B cell (primary cell): ENCODE results near the gene XYLT1. TPM values are rescaled to one million over a fixed set of nuclear protein-coding genes. Genes with fewer than 3 reads are reported as not detected.
A peak's percentile ranks its signal among the peaks of the same experiment; 100 is the strongest.

Experiments
- ATAC-seq: fragments of 200-7000 bp; cut with Tn5 transposase; one replicate; pipeline ENCODE4 v1.10.0; 2021; ENCODE audit warnings: low read depth, mild to moderate bottlenecking, moderate number of reproducible peaks, moderate library complexity
- CTCF ChIA-PET: fragments of 350-600 bp; sonication (Branson Sonifier 250); formaldehyde crosslinking; loops from one replicate; lab custom pipeline; 2021; ENCODE audit warnings: antibody characterized with exemption, inconsistent platforms; lab: Charles Lee
- POLR2A ChIA-PET: fragments of 350-600 bp; sonication (Branson Sonifier 250); formaldehyde crosslinking; loops from one replicate; lab custom pipeline; 2021; ENCODE audit warnings: antibody characterized with exemption; lab: Charles Lee
- DNase-seq: peaks from one replicate; pipeline ENCODE4 v3.0.0; 2013
- H2AFZ ChIP-seq: 2 replicates; pipeline ENCODE4 v1.6.1; 2012; ENCODE audit warnings: mild to moderate bottlenecking, low read depth, low read length; ENCODE audit not compliant: insufficient read depth, poor library complexity, severe bottlenecking
- H3K27ac ChIP-seq, 2 donors: 1 replicate in 1 of 2; 2 replicates in 1 of 2; pipeline ENCODE4 v1.5.1; 2012 to 2013; ENCODE audit warnings: low read length in 2 of 2, mild to moderate bottlenecking in 2 of 2, moderate library complexity in 1 of 2
- H3K27me3 ChIP-seq, 4 experiments: fragments of 200-600 bp in 1 of 4; sonication (generic) in 1 of 4; replicated peaks in 1 of 4; 1 replicate in 2 of 4; 2 replicates in 2 of 4; pipeline versions ENCODE4 v1.6.1 to v1.7.0; 2013 to 2016; ENCODE audit warnings: low read length in 3 of 4, mild to moderate bottlenecking in 2 of 4, mixed read lengths in 1 of 4, moderate library complexity in 1 of 4; ENCODE audit not compliant: insufficient read depth in 4 of 4, control insufficient read depth in 3 of 4; ENCODE audit errors: control extremely low read depth in 1 of 4
- H3K36me3 ChIP-seq, 2 experiments: replicated peaks in 1 of 2; 1 replicate in 1 of 2; 2 replicates in 1 of 2; pipeline versions ENCODE4 v1.6.1 to v1.7.1; 2013; ENCODE audit warnings: low read length in 1 of 2; ENCODE audit not compliant: insufficient read depth in 2 of 2, control insufficient read depth in 1 of 2; ENCODE audit errors: control extremely low read depth in 1 of 2, extremely low read depth in 1 of 2
- H3K4me1 ChIP-seq, 2 donors: fragments of 200-600 bp in 1 of 2; sonication (generic) in 1 of 2; 1 replicate in 1 of 2; 2 replicates in 1 of 2; pipeline versions ENCODE4 v1.5.1 to v1.6.1; 2013 to 2017; ENCODE audit warnings: low read length in 2 of 2; ENCODE audit not compliant: control insufficient read depth in 2 of 2, insufficient read depth in 2 of 2
- H3K4me2 ChIP-seq: replicated peaks from 2 replicates; pipeline ENCODE3; 2012; ENCODE audit warnings: mild to moderate bottlenecking, low read depth, low read length; ENCODE audit not compliant: poor library complexity, severe bottlenecking
- H3K4me3 ChIP-seq, 5 experiments: fragments of 200-600 bp in 1 of 5; sonication (generic) in 1 of 5; 1 replicate in 3 of 5; 2 replicates in 2 of 5; pipeline versions ENCODE4 v1.5.1 to v1.7.0; 2011 to 2016; ENCODE audit warnings: low read length in 4 of 5, mild to moderate bottlenecking in 4 of 5, low read depth in 2 of 5, control low read depth in 1 of 5, moderate library complexity in 1 of 5; ENCODE audit not compliant: insufficient read depth in 1 of 5; ENCODE audit errors: control extremely low read depth in 1 of 5, extremely low read depth in 1 of 5
- H3K79me2 ChIP-seq: fragments of 200-600 bp; sonication (generic); one replicate; pipeline ENCODE4 v1.6.0; 2016; ENCODE audit warnings: low read length; ENCODE audit not compliant: control insufficient read depth, insufficient read depth
- H3K9ac ChIP-seq: fragments of 200-600 bp; sonication (generic); 2 replicates; pipeline ENCODE4 v1.6.1; 2017; ENCODE audit warnings: mild to moderate bottlenecking, low read length, moderate library complexity
- H3K9me3 ChIP-seq, 3 donors: one replicate each; pipeline versions ENCODE4 v1.6.1 to v1.7.1; 2013; ENCODE audit warnings: low read length in 2 of 3; ENCODE audit not compliant: control insufficient read depth in 2 of 3, insufficient read depth in 1 of 3; ENCODE audit errors: control extremely low read depth in 1 of 3
- H4K20me1 ChIP-seq: 2 replicates; pipeline ENCODE4 v1.6.0; 2012; ENCODE audit warnings: mild to moderate bottlenecking, low read length; ENCODE audit not compliant: insufficient read depth, control insufficient read depth, poor library complexity, severe bottlenecking
- H3K27ac Mint-ChIP-seq: one replicate; pipeline ENCODE4 v1.8.0; 2021; ENCODE audit warnings: mixed read lengths
- H3K27me3 Mint-ChIP-seq: one replicate; pipeline ENCODE4 v1.8.0; 2021; ENCODE audit warnings: mixed read lengths
- H3K4me1 Mint-ChIP-seq: one replicate; pipeline ENCODE4 v1.8.0; 2021; ENCODE audit warnings: mixed read lengths
- H3K4me3 Mint-ChIP-seq: one replicate; pipeline ENCODE4 v1.8.0; 2021; ENCODE audit warnings: mixed read lengths
- H3K9me3 Mint-ChIP-seq: one replicate; pipeline ENCODE4 v1.8.0; 2022; ENCODE audit warnings: mixed read lengths; ENCODE audit not compliant: insufficient read depth
- EZH2 ChIP-seq: IDR thresholded peaks from 2 replicates; pipeline ENCODE4 v1.6.1; 2012; ENCODE audit warnings: borderline replicate concordance, low read depth, mild to moderate bottlenecking, moderate library complexity, low read length; ENCODE audit not compliant: insufficient read depth, poor library complexity, severe bottlenecking
- WGBS: methylation state at CpG from one replicate; pipeline ENCODE4 v1.1.5; 2013; ENCODE audit warnings: missing lambda C conversion rate; ENCODE audit not compliant: insufficient coverage; 5-methylcytosine and 5-hydroxymethylcytosine counted together
- intact Hi-C: fragments of 100-400 bp; cut with micrococcal nuclease; formaldehyde crosslinking; loops from one replicate; pipeline ENCODE4 v1.10.0; 2022
- polyA plus RNA-seq: library from polyadenylated mRNA; depleted of rRNA; stranded (reverse); fragments of >200 nt; gene quantifications from 2 replicates; pipeline ENCODE4 v1.2.3, GENCODE V29; 2012
- total RNA-seq, 2 donors: library from RNA; stranded (reverse); fragments of 120-200 nt in 1 of 2; gene quantifications; 1 replicate in 1 of 2; 2 replicates in 1 of 2; pipeline versions ENCODE4 v1.2.3 to v1.2.4, GENCODE V29; 2013 to 2022
- TF ChIP-seq, protein P1 (sequence below): fragments of 200-600 bp; IDR thresholded peaks from one replicate; pipeline ENCODE4 v1.8.0; 2022; ENCODE audit warnings: antibody characterized with exemption, mild to moderate bottlenecking

XYLT1 gene
- total and polyA plus RNA-seq, 2 donors (not counting 1 experiment from before 2014, with no cell fraction given), result 8.7 to 59.6 TPM

DNA sequence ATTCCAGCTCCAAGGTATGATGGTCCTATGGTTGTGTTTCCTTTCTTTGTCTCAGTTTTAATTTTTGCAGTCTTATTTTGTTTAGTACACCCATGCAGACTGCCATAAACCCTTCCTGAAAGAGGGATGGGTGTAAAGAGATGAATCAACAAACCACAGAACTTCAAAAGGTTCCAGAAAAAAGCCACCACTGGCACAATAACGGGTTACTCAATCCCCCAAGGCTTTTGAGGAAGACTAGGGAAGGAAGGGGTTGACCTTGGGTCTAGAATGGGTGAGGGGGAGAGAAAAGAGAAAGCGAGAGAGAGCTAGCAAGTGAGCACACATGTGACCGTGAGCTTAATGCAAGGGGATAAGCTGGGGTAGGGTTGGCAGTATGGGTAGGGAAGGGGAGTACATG, 168.1 kb downstream of the XYLT1 start:
- intact Hi-C loops, result no loop called here
- CTCF ChIA-PET, result interaction anchor here (0.7 to 5.8 kb wide), 18 partner anchors 9 to 178 kb away, joined by 3 to 48 read pairs (median 4); partner anchors contain the start of gene XYLT1
- peak overlapping the region; percentile 3 for H3K9ac ChIP-seq

DNA sequence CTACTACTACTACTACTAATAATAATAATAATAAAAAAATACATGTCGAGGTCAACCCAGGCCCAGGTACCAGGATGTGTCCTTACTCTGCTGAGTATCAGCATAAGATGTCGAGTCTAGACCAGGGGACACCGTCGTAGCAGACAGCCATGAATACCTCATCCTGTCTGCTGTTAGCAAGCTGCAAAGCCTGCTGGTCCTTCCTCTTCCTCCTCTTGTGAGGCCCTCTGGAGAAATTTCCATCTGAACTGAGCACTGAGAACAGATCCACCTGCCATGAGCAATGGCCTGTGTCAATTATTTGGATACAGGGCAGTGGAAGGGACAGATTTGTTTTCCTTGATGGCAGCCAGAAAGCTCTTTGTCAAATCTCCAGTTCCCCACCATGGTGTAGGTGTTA, 168.5 kb downstream of the XYLT1 start:
- Mint-ChIP-seq H3K9me3 (no peaks in the 10 kb centered on the region), H3K27ac (peak overlapping the region; percentile 91), H3K4me3 (peak overlapping the region; percentile 64), H3K4me1 (peaks cover 68% of the 10 kb centered on the region), H3K27me3 (no peaks in the 10 kb centered on the region)
- 7% methylated on average over 4 of the region's 4 CpGs for WGBS
- peak overlapping the region; percentile 3 for H3K9ac ChIP-seq
- ATAC-seq, result peak; percentile 19
- peak; percentile 63 for DNase-seq
- no peak overlapping the region for H3K4me3 ChIP-seq
- TF ChIP-seq, protein P1, sequence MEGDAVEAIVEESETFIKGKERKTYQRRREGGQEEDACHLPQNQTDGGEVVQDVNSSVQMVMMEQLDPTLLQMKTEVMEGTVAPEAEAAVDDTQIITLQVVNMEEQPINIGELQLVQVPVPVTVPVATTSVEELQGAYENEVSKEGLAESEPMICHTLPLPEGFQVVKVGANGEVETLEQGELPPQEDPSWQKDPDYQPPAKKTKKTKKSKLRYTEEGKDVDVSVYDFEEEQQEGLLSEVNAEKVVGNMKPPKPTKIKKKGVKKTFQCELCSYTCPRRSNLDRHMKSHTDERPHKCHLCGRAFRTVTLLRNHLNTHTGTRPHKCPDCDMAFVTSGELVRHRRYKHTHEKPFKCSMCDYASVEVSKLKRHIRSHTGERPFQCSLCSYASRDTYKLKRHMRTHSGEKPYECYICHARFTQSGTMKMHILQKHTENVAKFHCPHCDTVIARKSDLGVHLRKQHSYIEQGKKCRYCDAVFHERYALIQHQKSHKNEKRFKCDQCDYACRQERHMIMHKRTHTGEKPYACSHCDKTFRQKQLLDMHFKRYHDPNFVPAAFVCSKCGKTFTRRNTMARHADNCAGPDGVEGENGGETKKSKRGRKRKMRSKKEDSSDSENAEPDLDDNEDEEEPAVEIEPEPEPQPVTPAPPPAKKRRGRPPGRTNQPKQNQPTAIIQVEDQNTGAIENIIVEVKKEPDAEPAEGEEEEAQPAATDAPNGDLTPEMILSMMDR, result no peak
- no peak for TF ChIP-seq EZH2
- no peak overlapping the region for H2AFZ ChIP-seq
- intact Hi-C loops, result no loop called here
- no peaks in the 10 kb centered on the region for H3K9me3 ChIP-seq
- peak overlapping the region; percentile 83 to 89 for H3K27ac ChIP-seq
- no peaks in the 10 kb centered on the region for H3K36me3 ChIP-seq
- H3K4me2 ChIP-seq, result peak overlapping the region; percentile 52
- CTCF ChIA-PET, result interaction anchor here (0.6 to 5.8 kb wide), 31 partner anchors 9 to 172 kb away, joined by 3 to 48 read pairs (median 4); partner anchors contain the start of gene XYLT1
- H4K20me1 ChIP-seq, result peaks cover 6% of the 10 kb centered on the region
- H3K27me3 ChIP-seq, result no peaks in the 10 kb centered on the region
- POLR2A ChIA-PET, result interaction anchor here (0.6 to 2.7 kb wide), 12 partner anchors 10 to 1625 kb away, joined by 3 to 26 read pairs (median 6); no protein-coding TSS in a partner anchor
- H3K79me2 ChIP-seq, result peaks cover 52% of the 10 kb centered on the region
- peaks cover 62 to 73% of the 10 kb centered on the region in 2 donors for H3K4me1 ChIP-seq

More for the DNA sequence above, 168.1 kb downstream of the XYLT1 start:
- TF ChIP-seq EZH2, result no peak
- TF ChIP-seq, protein P1, result no peak
- Mint-ChIP-seq H3K27me3 (no peaks in the 10 kb centered on the region), H3K27ac (peak overlapping the region; percentile 91), H3K9me3 (no peaks in the 10 kb centered on the region), H3K4me1 (peaks cover 71% of the 10 kb centered on the region), H3K4me3 (peak overlapping the region; percentile 64)
- H3K27ac ChIP-seq, result peak overlapping the region; percentile 83 to 89
- peak overlapping the region; percentile 52 for H3K4me2 ChIP-seq
- H3K36me3 ChIP-seq, result no peaks in the 10 kb centered on the region
- H3K9me3 ChIP-seq, result no peaks in the 10 kb centered on the region
- no peak overlapping the region for H2AFZ ChIP-seq
- ATAC-seq (no peak), DNase-seq (no peak)
- WGBS, result 0% methylated on average over 2 of the region's 3 CpGs
- no peak overlapping the region for H3K4me3 ChIP-seq
- no peaks in the 10 kb centered on the region for H3K27me3 ChIP-seq
- H3K79me2 ChIP-seq, result peaks cover 51% of the 10 kb centered on the region
- peaks cover 6% of the 10 kb centered on the region for H4K20me1 ChIP-seq
- POLR2A ChIA-PET, result interaction anchor here (1.0 to 2.7 kb wide), 7 partner anchors 17 to 75 kb away, joined by 3 to 26 read pairs (median 7); no protein-coding TSS in a partner anchor
- peaks cover 62 to 73% of the 10 kb centered on the region in 2 donors for H3K4me1 ChIP-seq
